Activated CD4-positive, CD25-positive, alpha-beta regulatory T cell (primary cell): ENCODE data around the gene SCG2.

ENCODE experiments used
- DNase-seq, 4 experiments: peaks; one replicate each; lab custom pipeline; 2025; lab: John Stamatoyannopoulos, UW

Gene SCG2, protein sequence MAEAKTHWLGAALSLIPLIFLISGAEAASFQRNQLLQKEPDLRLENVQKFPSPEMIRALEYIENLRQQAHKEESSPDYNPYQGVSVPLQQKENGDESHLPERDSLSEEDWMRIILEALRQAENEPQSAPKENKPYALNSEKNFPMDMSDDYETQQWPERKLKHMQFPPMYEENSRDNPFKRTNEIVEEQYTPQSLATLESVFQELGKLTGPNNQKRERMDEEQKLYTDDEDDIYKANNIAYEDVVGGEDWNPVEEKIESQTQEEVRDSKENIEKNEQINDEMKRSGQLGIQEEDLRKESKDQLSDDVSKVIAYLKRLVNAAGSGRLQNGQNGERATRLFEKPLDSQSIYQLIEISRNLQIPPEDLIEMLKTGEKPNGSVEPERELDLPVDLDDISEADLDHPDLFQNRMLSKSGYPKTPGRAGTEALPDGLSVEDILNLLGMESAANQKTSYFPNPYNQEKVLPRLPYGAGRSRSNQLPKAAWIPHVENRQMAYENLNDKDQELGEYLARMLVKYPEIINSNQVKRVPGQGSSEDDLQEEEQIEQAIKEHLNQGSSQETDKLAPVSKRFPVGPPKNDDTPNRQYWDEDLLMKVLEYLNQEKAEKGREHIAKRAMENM

DNA sequence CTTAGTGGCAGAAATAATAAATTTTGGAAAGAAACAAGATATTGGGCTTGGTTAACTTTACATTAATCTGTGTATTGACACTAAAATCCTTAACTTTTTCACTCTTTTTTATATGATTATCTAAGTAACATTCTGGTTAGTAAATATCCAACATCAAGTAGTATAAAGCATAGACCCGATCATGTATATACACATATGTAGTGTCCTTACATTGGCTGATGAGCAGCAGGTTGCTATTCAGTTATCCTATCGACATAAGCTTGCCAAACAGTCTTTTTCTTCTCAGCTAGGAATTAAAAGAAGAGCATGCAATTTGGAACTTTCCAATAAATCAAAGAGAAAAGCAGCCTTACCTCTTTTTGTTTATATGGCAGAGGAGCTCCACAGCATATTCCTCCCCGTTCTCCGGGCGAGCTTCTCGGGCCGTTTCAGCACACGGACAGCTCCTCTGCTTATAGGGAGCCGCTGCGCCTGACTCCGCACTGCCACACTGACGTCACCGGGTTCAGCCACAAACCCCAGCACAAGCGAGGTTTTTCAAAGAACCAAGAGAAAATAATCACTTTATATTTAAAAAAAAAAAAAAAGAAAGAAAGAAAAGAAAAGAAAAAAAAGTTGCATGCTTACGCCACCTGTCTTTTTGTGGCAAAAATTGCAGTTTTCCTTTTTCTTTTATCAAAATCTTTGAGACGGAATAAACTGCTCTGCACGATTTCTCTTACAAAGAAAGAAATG, at the start of gene SCG2:
SCG2 (minus strand) TSS at position 430 of the 735 bp plus-strand sequence. CDS start 3,079 bp downstream, outside the sequence.
- DNase-seq: no peak

DNA sequence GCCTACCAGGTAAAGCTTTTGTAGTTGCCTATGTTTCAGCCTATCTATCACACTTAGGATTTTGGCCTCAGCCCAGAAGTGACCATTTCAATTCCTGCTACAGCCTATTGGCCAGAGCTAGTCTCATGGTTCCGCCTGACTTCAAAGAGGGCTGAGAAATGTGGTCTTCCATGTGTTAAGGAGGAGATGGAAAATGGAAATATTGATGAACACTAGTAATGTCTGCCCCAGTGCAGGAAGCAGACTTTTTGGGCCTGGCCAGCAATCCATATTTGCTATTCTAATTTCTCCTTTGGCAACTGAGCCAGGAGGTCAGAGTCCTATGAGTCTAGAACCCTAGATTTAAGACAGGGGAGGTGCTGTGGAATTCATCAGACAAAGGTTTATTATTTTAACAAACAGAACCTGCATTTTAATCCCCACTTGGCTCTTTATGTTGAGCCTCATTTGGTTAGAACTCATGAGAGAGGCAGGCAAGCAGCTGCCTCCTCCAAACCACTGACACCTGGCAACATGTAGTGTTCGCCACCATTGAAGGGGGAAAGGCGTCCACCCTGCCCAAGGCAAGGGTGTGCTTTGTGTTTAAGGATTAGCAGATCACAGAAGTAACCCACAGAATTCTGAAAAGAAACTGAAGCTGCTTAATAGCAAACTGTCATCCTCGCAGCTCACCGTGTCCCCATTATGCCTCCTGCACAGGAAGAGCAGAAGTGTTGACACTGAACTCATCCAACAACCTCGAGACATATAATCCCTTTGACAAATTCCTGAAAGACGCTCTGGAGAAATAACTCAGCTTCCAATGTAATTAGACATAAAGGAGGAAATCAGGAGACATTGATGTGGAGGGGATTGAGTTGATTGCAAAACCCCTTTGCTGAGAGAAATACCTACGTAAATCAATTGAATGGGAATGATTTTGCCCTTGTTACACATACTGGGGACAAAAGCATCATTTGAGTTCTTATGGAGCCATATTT, 47.7 kb upstream of the SCG2 start:
- no peak for DNase-seq

DNA sequence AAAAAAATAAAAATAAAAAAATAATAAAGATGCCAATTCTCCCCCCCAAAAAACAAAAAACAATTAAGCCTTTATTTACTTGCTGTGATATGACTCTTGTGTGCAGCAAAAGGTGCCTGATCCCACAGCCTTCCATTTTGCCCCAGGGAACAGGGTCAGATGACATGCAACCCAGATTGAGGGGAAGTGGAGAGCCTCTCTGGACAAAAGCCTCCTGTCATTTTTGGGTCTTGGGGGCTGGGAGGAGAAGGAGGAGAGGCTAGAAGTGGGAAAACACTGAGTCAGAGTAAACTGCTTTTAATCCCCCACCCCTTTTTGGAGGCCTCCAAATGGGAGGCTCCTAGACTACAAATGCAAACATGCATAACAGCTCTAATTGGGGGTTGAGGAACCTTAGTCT, 46.6 kb upstream of the SCG2 start:
- DNase-seq: no peak

DNA sequence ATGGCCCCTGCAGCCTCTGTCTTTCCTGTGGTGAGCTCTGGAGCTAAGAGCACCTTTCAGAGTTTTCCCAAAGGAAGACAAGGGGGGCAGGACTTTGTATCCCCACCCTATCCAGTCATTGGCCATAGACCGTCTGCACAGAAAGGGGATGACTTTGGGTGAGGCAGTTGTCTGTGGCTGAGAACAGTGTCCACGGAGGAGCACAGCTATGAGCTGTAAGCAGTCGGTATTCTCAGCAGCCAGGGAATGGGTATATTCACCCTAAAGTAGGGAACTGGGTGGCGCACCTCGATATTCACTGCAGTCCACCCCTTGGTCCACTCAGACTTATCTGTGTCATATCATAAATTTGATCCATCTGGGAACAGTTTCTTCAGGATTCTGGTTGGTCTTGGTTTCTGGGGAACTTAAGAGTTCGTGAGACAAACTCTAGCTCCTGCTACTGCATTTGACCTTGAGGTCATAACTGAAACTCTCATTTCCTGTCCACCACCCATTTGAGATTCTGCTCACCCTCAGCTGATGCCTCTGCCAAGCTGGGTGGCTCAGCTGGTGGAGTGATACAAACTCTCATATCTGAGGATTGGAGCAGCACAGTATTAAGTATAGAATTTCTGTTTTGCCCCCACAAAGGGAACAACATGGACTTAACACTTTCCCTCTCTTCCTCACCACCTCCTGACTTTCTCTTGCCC, 45.2 kb upstream of the SCG2 start:
- DNase-seq: no peak

DNA sequence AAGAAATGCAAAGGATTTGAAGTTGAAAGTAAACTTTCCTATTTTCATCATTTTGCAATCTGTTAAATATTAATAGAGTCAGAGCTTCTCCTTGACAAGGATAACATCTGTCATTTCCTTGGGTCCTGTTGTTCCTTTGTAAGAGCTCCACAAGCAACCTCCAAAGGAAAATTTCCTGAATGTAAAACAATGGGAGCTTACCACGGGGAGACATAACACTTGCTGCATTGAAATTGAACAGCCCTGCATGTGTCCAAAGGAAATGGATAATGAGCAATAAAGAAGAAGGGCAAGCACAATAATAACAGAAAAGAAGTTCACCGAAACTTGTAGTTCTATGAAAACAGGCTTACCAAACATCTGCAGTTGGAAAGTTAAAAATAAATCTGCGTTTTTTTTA, 42.0 kb upstream of the SCG2 start:
- no peak for DNase-seq

DNA sequence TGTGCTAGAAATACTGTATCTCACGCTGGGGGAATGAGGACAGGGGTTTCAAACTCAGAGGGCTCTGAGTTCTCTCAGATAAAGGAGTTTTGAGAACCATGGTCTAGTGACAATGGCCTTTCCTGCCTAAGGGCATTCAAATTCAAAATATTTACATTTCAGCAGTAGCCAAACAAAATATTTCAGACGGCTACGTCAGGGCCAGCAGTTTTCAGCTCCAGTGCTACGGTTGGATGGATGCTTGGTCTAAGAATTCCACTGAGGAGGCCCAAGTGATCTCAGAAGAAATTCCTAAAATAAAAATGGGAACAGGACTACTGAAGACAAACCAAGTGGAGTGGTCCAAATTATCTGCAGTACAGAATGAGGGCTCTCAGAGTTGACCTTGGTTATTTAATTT, 41.1 kb upstream of the SCG2 start:
- no peak for DNase-seq

DNA sequence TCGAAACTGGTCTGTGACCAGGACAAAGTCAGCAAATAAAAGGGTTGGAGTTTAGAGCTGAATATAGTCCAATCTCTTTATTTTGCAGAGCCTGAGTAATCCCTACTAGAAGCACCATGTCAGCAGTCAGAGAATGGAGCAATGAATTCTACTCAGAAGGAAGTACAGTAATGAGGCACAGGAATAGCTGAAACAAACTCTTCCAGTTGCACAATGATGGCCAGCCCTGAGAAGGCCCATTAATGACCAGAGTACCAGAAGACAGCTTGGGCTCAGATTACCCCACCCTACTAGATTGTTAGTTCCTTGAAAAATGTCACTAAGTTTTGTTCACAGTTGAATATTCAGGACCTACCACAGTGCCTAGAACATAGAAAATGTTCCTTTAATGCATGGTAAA, 40.3 kb upstream of the SCG2 start:
- DNase-seq: no peak

DNA sequence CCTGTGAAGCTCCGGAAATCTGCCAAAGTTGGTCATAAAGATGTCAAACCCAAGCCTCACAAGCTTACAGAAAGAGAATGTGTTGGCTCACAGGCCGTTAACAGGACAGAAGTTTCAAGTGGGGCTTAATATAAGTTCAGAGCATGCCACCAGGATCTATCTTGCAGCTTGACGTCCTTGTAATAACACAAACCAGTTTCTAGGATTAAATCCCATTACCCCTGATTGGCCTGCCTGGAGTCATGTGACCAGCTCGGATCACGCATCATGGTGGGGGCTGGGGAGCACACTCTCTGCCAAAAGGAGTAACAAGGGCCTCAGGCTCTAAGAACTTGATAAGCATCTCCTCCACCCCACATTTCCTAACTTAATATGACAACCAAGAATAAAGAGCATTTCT, 38.9 kb upstream of the SCG2 start:
- DNase-seq: no peak

DNA sequence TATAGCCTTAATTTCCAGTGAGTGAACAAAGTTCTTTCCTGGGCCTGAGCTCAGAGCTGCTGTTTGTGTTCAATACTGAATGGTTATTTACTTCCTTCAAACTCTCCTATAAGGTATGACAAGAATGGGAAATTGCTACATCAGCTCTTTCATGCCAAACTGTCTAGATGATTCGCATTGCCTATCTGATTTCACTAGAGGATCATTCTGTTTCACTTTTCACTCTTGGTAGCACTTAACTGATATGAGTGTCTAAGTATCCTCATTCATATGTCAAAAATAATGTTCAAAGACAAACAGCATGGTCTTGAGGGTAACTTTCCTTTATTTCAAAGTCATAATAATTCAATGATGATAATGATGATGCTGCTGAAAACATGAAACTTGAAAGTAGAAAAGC, 32.9 kb upstream of the SCG2 start:
- no peak for DNase-seq

DNA sequence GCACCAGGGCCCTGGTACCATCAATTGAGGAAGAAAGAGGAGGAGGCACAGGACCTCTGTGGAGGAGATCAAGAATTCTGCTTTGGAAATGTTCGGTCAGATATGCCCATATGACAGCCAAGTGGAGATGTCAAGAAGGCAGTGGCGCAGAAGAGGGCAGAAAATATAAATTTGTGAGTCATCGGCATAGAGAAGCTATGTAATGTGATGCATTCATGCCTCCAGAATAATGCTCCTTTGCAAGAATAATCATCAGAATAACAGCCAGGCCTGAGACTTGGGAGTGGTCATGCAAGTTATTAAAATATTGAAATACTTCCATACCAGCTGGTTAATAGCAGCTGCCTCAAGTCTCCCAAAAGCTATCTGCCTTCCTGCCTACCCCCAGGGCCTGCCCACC, 32.1 kb upstream of the SCG2 start:
- no peak for DNase-seq

DNA sequence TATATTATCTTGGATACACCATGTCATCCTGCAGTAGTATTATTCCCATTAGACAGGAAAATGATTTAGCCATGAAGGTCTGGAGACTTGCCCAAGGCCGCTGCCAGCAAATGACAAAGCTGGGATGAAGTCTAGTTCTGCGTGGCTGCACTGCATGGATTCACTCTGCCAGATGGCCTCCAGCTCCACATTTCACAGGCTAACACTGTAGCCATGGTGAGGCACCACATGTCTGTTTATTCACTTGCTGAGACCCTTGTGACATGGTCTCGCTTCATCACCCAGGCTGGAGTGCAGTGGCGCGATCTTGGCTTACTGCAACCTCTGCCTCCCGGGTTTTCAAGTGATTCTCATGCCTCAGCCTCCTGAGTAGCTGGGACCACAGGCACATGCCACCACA, 31.5 kb upstream of the SCG2 start:
- no peak for DNase-seq

DNA sequence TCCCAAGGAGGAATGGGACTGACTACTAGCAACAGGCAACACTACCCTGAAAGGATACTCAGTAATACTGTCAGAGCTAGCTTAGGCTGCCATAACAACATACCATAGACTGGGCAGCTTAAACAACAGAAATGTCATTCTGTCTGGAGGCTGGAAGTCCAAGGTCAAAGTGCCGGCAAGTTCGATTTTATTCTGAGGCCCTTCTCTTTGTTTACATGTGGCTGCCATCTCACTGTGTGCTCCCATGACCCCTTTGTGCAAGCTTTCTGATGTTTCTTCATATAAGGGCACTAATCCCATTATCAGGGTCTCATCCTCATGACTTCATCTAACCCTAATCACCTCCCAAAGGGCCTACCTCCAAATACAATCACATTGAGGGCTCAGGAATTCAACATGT, 30.7 kb upstream of the SCG2 start:
- DNase-seq: no peak

DNA sequence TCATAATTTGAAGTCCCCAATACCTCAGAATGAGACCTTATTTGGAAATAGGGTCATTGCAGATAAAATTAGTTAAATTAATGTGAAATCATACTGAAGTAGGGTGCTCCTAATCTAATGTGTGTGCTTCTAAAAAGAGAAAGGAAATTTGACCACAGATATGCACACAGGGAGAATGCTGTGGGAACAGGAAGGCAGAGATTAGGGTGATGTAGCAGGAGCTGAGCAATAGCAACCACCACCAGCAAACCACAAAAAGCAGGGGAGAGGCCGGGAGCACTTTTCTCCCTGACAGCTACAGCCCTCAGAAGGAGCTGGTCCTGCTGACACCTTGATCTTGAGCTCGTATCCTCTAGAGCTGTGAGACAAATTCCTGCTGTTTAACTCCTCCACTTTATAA, 24.6 kb upstream of the SCG2 start:
- DNase-seq: no peak

DNA sequence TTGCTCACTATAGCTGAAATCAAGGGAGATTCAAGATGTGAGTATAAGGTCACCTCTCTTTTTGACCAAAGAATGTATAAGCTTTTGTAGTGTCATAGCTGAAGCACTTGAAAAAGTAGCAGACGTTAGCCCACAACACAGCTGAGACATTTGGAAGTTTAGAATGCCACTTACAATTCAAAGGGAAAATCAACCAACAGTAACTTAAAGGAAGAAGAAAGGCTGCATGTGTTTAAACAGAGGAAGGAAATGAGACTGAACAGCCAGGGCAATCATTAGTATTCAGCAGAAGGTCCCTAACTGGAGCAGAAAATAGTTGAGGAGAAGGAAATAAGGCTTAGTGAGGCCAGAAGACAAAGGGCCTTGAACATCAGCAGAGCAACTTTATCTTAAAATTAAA, 23.5 kb upstream of the SCG2 start:
- no peak for DNase-seq

DNA sequence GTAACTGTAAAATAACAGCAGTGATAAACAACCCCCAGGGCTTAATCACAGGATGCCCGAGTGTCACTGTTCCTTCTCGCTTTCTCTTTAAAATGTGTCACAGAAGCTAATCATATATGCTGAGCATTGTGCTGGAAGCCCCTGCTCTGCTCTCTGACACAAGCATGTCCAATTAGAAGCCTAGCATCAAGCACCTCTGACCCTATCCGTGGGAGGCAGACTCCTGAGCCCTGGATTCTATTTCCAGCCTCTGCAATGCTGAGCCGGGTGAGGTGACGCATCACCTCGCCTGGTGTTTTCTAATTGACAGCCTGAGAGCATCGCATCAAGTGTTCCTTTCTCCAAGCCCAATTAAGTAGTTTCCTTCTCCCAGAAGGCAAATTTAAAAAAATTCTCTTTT, 19.7 kb upstream of the SCG2 start:
- DNase-seq: no peak

DNA sequence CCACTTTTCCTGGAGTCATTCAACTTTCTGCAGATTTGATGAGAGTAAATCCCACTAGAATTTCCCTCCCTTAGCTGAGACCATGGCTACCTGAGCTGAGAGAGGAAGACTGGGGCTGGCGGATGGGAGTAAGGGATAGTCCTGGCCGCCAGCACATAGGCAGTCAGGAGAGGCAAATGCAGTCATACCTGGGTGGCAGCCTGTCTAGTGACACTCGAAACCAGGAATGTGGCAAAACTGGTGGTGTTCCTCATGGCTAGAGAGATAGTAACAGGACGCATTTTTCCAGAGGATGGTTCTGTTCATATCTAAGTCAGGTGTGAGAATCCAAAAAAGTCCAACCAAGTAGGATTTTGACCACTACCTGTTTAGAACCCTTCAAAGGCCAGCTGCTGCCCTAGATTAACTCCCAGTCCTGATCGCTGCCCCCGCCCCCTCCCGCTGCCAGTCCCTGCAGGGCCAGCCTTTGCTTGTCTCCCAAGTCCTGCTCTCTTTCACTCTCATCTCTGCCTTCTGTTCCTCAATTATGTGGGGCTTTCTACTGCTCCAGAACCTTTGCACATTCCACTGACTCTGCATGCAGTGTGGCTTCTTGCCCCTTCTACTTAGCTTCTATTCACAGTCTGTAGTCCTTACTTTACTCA, 17.4 kb upstream of the SCG2 start:
- DNase-seq: no peak

DNA sequence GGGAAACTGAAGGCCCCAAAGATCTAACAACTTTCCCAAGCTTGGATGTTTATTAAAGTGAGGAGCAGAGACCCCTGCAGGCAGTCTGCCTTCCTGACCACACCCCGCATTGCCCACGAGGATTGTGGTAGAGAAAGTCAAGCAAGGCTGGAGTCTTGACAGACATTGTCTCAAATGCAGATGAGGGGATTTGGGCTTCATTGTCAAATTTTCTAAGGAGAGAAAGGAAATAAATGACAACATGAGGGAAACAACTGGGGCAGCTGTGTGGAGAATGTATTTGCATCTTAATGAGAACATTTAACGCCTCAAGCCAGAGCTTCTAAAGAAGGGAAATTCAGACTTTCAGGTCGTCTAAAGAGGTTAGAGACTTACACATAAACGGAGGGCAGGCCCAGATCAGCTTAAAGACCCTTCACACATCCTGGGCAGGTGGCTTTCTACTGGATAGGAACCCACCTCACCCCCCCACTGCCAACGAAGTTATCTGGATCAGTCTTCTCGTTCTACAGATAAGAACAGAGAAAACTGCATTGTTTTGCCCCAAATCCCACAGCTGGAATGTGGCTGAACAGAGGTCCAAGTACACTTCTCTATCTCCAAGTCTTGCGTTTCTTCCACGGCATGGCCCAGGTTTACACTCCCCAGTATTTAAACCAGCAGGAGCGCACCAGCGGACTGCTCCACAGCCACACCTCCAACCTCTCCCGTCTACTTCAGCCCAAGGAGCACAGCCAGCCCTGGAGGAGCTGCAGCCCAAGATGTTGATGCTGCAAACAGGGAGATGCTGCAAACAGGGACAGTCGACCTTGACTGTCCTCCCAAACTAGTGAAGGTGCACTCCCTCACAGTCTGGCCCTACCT, 16.2 kb upstream of the SCG2 start:
- no peak for DNase-seq

DNA sequence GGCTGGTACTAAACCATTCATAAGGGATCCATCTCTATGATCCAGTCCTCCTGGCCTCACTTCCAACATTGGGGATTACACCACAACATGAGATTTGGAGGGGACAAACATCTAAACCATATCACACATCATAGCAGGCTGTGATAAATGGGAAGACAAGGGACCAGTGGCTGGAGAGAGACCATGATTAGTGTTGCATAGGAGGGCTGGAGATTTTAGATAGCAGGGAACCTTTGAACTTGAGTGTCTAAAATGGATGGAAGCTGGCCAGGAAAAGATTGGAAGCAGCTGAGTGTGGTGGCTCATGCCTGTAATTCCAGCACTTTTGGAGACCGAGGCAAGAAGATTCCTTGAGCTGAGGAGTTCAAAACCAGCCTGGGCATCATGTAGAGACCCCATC, 12.4 kb upstream of the SCG2 start:
- DNase-seq: no peak

DNA sequence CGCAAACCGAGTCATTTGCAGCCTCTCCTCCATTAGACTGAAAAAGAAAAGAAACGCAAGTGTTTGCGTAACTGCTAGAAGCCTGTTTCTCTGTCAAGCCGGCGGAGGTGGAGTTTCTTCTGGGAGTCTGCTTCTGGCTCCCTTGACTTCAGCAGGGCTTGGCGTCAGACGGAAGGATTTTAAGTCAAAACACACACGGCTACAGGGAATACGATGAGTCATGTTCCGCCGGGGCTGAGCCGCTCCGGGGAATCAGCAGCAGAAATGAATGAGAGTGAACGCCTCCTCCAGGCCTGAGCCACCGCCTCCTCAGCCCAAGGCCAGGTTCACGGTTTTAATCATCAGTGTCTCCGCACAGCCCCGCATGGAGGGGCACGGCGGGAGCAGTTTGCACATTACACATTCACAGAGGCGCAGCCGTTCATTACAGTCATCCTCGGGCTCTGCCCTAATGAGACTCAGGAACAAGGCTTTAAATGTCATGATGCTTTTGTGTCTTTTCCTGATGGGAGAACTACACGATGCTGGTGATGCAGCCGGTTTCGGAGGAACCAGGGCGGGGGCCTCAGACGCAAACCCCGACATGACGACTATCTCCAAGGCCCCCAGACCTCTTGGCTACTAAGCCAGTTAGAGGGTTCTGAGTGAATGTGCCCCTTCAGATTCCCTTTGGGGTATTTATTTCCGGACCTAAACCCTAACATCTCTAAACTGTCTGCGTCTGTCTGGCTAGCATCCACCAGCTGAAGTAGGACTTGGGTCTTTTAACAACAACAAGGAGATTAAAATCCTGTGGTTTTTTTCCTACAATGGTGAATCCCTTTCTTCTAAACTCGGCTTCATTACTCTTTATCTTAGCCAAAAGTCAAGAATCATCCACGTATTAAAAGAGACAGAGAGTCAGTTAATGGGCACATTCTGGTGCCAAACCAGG, 11.1 kb upstream of the SCG2 start:
- DNase-seq: no peak
